Upper lobe of left lung (tissue), 4 donors: ENCODE results near the gene DUSP2.

Source experiments
- CTCF ChIP-seq, 6 experiments: fragments of 450-650 bp in 4 of 6; fragments of 200-600 bp in 2 of 6; sonication (generic) in 2 of 6; IDR thresholded peaks; one replicate each; pipeline ENCODE4 v1.5.1; 2016 to 2019; ENCODE audit warnings: antibody characterized with exemption in 6 of 6
- EP300 ChIP-seq, 4 donors: sonication (generic); formaldehyde crosslinking; IDR thresholded peaks; one replicate each; pipeline ENCODE4 v1.5.1; 2017; ENCODE audit warnings: antibody characterized with exemption in 4 of 4, control low read depth in 2 of 4
- POLR2A ChIP-seq, 4 donors: fragments of 450-650 bp; IDR thresholded peaks; one replicate each; pipeline ENCODE4 v1.5.1; 2016 to 2017; ENCODE audit warnings: antibody characterized with exemption in 4 of 4, mild to moderate bottlenecking in 2 of 4
- POLR2AphosphoS5 ChIP-seq, 2 donors: sonication (generic); formaldehyde crosslinking; IDR thresholded peaks; one replicate each; pipeline ENCODE4 v1.5.1; 2017; ENCODE audit warnings: antibody characterized with exemption in 2 of 2

- no peak for TF ChIP-seq POLR2A (IDR thresholded peaks at IDR 0.05)
- TF ChIP-seq CTCF (IDR thresholded peaks at IDR 0.05): no peak
- TF ChIP-seq EP300 (IDR thresholded peaks at IDR 0.05): no peak
- no peak for TF ChIP-seq POLR2AphosphoS5 (IDR thresholded peaks at IDR 0.05)
Observed at GRCh38 chr2:96156926-96157648, 11.8 kb upstream of the DUSP2 start.
